Psoas muscle (tissue), 8 donors: ENCODE measurements around the gene EEPD1. TPM values are rescaled to one million over a fixed set of nuclear protein-coding genes. Genes with fewer than 3 reads are reported as not detected.

ENCODE experiments used
- ATAC-seq, 4 donors: fragments of 200-7000 bp; cut with Tn5 transposase; one replicate each; pipeline ENCODE4 v1.9.1; 2020; ENCODE audit warnings: moderate library complexity in 3 of 4, mild to moderate bottlenecking in 2 of 4
- DNase-seq, 2 donors: peaks; one replicate each; pipeline ENCODE4 v3.0.0-alpha.2; 2020
- H3K27ac ChIP-seq: fragments of 200-600 bp; one replicate; pipeline ENCODE4 v1.8.0; 2022
- H3K27me3 ChIP-seq, 3 donors: fragments of 200-600 bp in 1 of 3; one replicate each; pipeline versions ENCODE4 v1.6.1 to v1.8.0; 2013 to 2022; ENCODE audit warnings: low read length in 2 of 3, mild to moderate bottlenecking in 2 of 3, moderate library complexity in 1 of 3; ENCODE audit not compliant: insufficient read depth in 3 of 3
- H3K36me3 ChIP-seq, 2 donors: fragments of 200-600 bp in 1 of 2; one replicate each; pipeline versions ENCODE4 v1.6.1 to v1.8.0; 2013 to 2022; ENCODE audit warnings: low read depth in 1 of 2, mild to moderate bottlenecking in 1 of 2, moderate library complexity in 1 of 2; ENCODE audit not compliant: insufficient read depth in 1 of 2
- H3K4me1 ChIP-seq: fragments of 200-600 bp; one replicate; pipeline ENCODE4 v1.8.0; 2022
- H3K4me3 ChIP-seq: fragments of 200-600 bp; one replicate; pipeline ENCODE4 v1.8.0; 2022; ENCODE audit warnings: mild to moderate bottlenecking
- H3K9me3 ChIP-seq: fragments of 200-600 bp; one replicate; pipeline ENCODE4 v1.8.0; 2022
- CTCF ChIP-seq: fragments of 200-600 bp; IDR thresholded peaks from one replicate; pipeline ENCODE4 v1.8.0; 2022; ENCODE audit warnings: antibody characterized with exemption
- WGBS, 3 donors: extraction: QIAGEN DNeasy Blood & Tissue Kit; methylation state at CpG; one replicate each; pipeline versions ENCODE4 v1.1.6 to v1.1.7; 2013; 5-methylcytosine and 5-hydroxymethylcytosine counted together
- intact Hi-C, 2 donors: fragments of 100-400 bp; cut with DNase I; formaldehyde crosslinking; loops; one replicate each; pipeline versions ENCODE4 v1.11.0 to v1.14.2; 2022
- polyA plus RNA-seq, 3 donors: library from polyadenylated mRNA; stranded (reverse); fragments of 200-250 nt; gene quantifications; one replicate each; pipeline ENCODE4 v1.2.3, GENCODE V29; 2013
- total RNA-seq, 4 donors: library from RNA; stranded (reverse); fragmentation: NEBNext Ultra II Directional in 2 of 4; extraction: Animal tissue kit (Norgen Biotek cat#: 25700) in 2 of 4; gene quantifications; one replicate each; pipeline versions ENCODE4 v1.2.1 to v1.2.4, GENCODE V29; 2021 to 2023
- donor health status: healthy with polysubstance abuse.
- donor health status: DM: no; HTN: no; CAD: no; lungs with moderate emphysema.
- donor health status: Bipolar disorder and iron deficiency.
- donor health status: healthy.
- donor health status: DM: yes; HTN: yes; CAD: no.
- donor health status: DM: no; HTN: no; CAD: no.
- donor health status: DM: no; HTN: no; CAD: no.
- donor health status: DM: yes; HTN: yes; CAD: no.

Gene EEPD1
- total and polyA plus RNA-seq, 7 donors, result 7.3 to 61.2 (median 45.5) TPM

DNA sequence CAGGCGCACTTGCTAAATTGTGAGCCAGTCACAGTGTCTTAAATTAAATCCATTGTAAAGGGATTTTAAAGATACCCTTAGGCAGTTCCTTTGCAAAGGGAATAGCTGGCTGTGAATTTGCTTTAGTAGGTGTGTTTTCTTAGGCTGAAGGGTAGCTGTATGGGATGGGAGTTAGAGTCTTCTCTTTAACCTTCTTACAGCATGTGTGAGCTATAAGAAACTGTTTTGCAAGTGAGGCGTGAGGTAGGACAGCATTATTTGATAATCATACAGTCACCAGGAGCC lies 5.2 kb downstream of the EEPD1 start:
- DNase-seq, result no peak
- Histone ChIP-seq H3K4me1 (peaks cover 88% of the 10 kb centered on the region), H3K9me3 (no peaks in the 10 kb centered on the region), H3K36me3 (no peaks in the 10 kb centered on the region), H3K27ac (peak overlapping the region; percentile 95), H3K27me3 (no peaks in the 10 kb centered on the region), H3K4me3 (peak overlapping the region; percentile 93)
- ATAC-seq, result no peak
- intact Hi-C loops, result loop anchor here (5.0 kb wide), 3 partner anchors 49 to 129 kb away; no protein-coding TSS in a partner anchor
- WGBS, 3 donors, result 71 to 81% (median 73%) methylated on average over 2 of the region's 2 CpGs
- TF ChIP-seq CTCF, result no peak

- peaks cover 88% of the 10 kb centered on the region for H3K4me1 ChIP-seq
- H3K9me3 ChIP-seq, result no peaks in the 10 kb centered on the region
- no peak overlapping the region for H3K4me3 ChIP-seq
- intact Hi-C loops, result loop anchor here (5.0 kb wide), 3 partner anchors 48 to 128 kb away; no protein-coding TSS in a partner anchor
- H3K27ac ChIP-seq, result peak overlapping the region; percentile 95
- WGBS, 3 donors, result 13 to 30% (median 22%) methylated on average over 3 of the region's 3 CpGs
- no peaks in the 10 kb centered on the region for H3K36me3 ChIP-seq
- no peak for TF ChIP-seq CTCF
- no peaks in the 10 kb centered on the region for H3K27me3 ChIP-seq
- peak in 1 of 4 donors; percentile 13 for ATAC-seq
- DNase-seq, result no peak
These were observed 6.6 kb downstream of the EEPD1 start for GRCh38 chr7:36159618-36160017.

- 50 to 58% (median 58%) methylated on average over 4 to 5 of the region's 5 CpGs for WGBS, 3 donors
- H3K9me3 ChIP-seq, result no peaks in the 10 kb centered on the region
These were observed 7.3 kb downstream of the EEPD1 start for GRCh38 chr7:36160313-36160712.

GRCh38 chr7:36161996-36162395 lies 8.9 kb downstream of the EEPD1 start:
- Histone ChIP-seq H3K36me3 (no peaks in the 10 kb centered on the region), H3K4me3 (no peak overlapping the region), H3K27ac (no peak overlapping the region), H3K4me1 (peaks cover 79% of the 10 kb centered on the region), H3K27me3 (no peaks in the 10 kb centered on the region), H3K9me3 (no peaks in the 10 kb centered on the region)
- no peak for TF ChIP-seq CTCF
- intact Hi-C loops, result no loop called here
- DNase-seq (no peak), ATAC-seq (peak; percentile 32 to 40 (median 40))
- WGBS, 3 donors, result 75 to 90% (median 78%) methylated on average over 1 of the region's 1 CpG

More at GRCh38 chr7:36160313-36160712, 7.3 kb downstream of the EEPD1 start:
- H3K36me3 ChIP-seq, result no peaks in the 10 kb centered on the region
- H3K4me1 ChIP-seq, result peaks cover 86% of the 10 kb centered on the region
- H3K27me3 ChIP-seq, result no peaks in the 10 kb centered on the region
- DNase-seq (no peak), ATAC-seq (no peak)
- peak overlapping the region; percentile 95 for H3K27ac ChIP-seq
- no peak for TF ChIP-seq CTCF
- intact Hi-C loops, result no loop called here
- no peak overlapping the region for H3K4me3 ChIP-seq

- 64 to 70% (median 67%) methylated on average over 2 of the region's 2 CpGs for WGBS, 3 donors
- Histone ChIP-seq H3K4me3 (no peak overlapping the region), H3K36me3 (no peaks in the 10 kb centered on the region), H3K27ac (no peak overlapping the region), H3K9me3 (no peaks in the 10 kb centered on the region), H3K27me3 (no peaks in the 10 kb centered on the region), H3K4me1 (peaks cover 54% of the 10 kb centered on the region)
- ATAC-seq (peak in 1 of 4 donors; percentile 20), DNase-seq (no peak)
- intact Hi-C loops, result no loop called here
- no peak for TF ChIP-seq CTCF
These were observed 12.0 kb downstream of the EEPD1 start for GRCh38 chr7:36165059-36165458.
